Fibroblast of lung (primary cell): ENCODE data around the gene RAB34.

ENCODE experiments used
- EZH2 ChIP-seq: IDR thresholded peaks from 2 replicates; pipeline ENCODE4 v1.5.1; 2012; ENCODE audit warnings: low read length, control low read depth, mild to moderate bottlenecking; ENCODE audit errors: missing control alignments
- TF ChIP-seq, protein P1 (sequence below), 2 donors: IDR thresholded peaks in 1 of 2; conservative IDR thresholded peaks in 1 of 2; 1 replicate in 1 of 2; 2 replicates in 1 of 2; pipeline ENCODE4 v1.5.1; 2011 to 2012; ENCODE audit warnings: low read length in 2 of 2, control low read depth in 1 of 2, inconsistent platforms in 1 of 2, low read depth in 1 of 2, mild to moderate bottlenecking in 1 of 2

DNA sequence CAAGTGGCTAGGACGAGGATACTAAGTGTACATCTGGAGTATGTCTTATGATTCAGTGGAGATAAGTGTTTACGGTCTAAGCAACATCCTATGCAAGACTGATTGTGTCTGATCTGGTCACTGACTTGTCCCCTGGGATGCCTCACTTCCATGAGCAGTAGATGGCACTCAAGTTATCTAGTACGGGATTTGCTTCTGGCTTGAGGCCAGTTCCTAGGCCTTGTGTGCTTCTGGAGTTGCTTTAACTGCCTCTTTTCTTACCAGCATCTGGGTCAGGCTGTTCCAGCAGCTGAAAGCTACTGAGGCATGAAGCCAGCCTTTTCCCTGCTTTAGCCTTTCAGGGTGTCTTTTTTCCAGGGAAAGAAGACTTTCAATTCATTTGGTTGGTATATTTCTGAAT lies 32.7 kb downstream of the RAB34 start:
- TF ChIP-seq, protein P1, sequence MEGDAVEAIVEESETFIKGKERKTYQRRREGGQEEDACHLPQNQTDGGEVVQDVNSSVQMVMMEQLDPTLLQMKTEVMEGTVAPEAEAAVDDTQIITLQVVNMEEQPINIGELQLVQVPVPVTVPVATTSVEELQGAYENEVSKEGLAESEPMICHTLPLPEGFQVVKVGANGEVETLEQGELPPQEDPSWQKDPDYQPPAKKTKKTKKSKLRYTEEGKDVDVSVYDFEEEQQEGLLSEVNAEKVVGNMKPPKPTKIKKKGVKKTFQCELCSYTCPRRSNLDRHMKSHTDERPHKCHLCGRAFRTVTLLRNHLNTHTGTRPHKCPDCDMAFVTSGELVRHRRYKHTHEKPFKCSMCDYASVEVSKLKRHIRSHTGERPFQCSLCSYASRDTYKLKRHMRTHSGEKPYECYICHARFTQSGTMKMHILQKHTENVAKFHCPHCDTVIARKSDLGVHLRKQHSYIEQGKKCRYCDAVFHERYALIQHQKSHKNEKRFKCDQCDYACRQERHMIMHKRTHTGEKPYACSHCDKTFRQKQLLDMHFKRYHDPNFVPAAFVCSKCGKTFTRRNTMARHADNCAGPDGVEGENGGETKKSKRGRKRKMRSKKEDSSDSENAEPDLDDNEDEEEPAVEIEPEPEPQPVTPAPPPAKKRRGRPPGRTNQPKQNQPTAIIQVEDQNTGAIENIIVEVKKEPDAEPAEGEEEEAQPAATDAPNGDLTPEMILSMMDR (conservative IDR thresholded peaks at IDR 0.05 in 1 of 2, IDR thresholded peaks at IDR 0.05 in 1 of 2; ENCODE audit: low read depth in 1 of 2, low read length in 2 of 2) = no peak
- TF ChIP-seq EZH2 = no peak
